ENCODE measurements around the gene SPOCK1. TPM values are rescaled to one million over a fixed set of nuclear protein-coding genes. Genes with fewer than 3 reads are reported as not detected.

SPOCK1 gene
- total RNA-seq, 1 experiment from 2014 or later: 10.9 TPM

DNA sequence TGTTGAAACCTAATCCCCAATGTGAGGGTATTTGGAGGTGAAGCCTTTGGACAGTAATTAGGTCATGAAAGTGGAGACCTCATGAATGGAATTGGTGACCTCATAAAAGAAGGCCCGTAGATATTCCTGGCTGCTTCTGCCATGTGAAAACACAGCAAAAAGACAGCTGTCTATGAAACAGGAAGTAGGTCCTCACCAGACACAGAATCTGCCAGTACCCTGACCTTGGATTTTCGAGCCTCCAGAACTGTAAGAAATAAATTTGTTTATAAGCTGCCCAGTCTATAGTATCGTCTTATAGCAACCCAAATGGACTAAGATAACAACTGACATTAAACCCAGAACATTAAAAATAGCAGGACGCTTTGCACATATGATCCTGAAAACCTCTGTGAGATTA is 371.1 kb downstream of the SPOCK1 start:
- Histone ChIP-seq H2BK5ac (ENCODE audit: insufficient read length, low read length) (no peak overlapping the region), H3K79me2 (ENCODE audit: insufficient read depth, low read length) (no peaks in the 10 kb centered on the region), H3K23me2 (ENCODE audit: insufficient read length, low read depth, low read length, poor library complexity, severe bottlenecking) (no peaks in the 10 kb centered on the region), H4K5ac (ENCODE audit: insufficient read length, low read depth, low read length) (no peak overlapping the region), H2BK120ac (ENCODE audit: low read depth, low read length, poor library complexity, severe bottlenecking) (no peak overlapping the region), H4K20me1 (ENCODE audit: control insufficient read depth, insufficient read depth, insufficient read length) (no peaks in the 10 kb centered on the region), H2BK15ac (ENCODE audit: low read depth, low read length) (no peak overlapping the region), H2AK5ac (ENCODE audit: insufficient read length, low read length) (no peak overlapping the region), H3K56ac (ENCODE audit: insufficient read length, low read depth, low read length) (no peak overlapping the region), H3K23ac (ENCODE audit: insufficient read length, low read depth, low read length) (no peak overlapping the region), H2BK12ac (ENCODE audit: insufficient read length, low read depth, low read length) (no peak overlapping the region), H3K18ac (ENCODE audit: insufficient read length, low read depth, low read length) (no peak overlapping the region), H3K4ac (ENCODE audit: low read depth, low read length) (no peak overlapping the region), H3T11ph (ENCODE audit: low read length) (no peak overlapping the region), H2AFZ (ENCODE audit: low read length) (no peak overlapping the region), H3K27me3 (ENCODE audit: insufficient read depth, low read length) (no peaks in the 10 kb centered on the region), H3K14ac (ENCODE audit: insufficient read depth, low read length) (no peak overlapping the region), H3K27ac (ENCODE audit: insufficient read length, low read depth, low read length) (no peak overlapping the region), H3K9ac (ENCODE audit: extremely low read depth, insufficient read length, low read length) (no peak overlapping the region), H3K9me3 (ENCODE audit: control insufficient read depth, low read depth, low read length) (no peaks in the 10 kb centered on the region), H3K79me1 (ENCODE audit: insufficient read depth, low read depth, low read length, poor library complexity, severe bottlenecking) (no peaks in the 10 kb centered on the region), H4K91ac (ENCODE audit: insufficient read length, low read depth, low read length) (no peak overlapping the region), H4K8ac (replicated peaks; ENCODE audit: insufficient read length, low read depth, low read length) (no peak overlapping the region), H3K4me1 (ENCODE audit: insufficient read depth, low read length) (no peaks in the 10 kb centered on the region), H3K4me2 (ENCODE audit: insufficient read depth, insufficient read length, low read length) (no peak overlapping the region), H2BK20ac (ENCODE audit: low read depth, low read length, poor library complexity, severe bottlenecking) (no peak overlapping the region)
- Mint-ChIP-seq H3K27ac (no peak overlapping the region), H3K9me3 (peaks cover 9 to 10% of the 10 kb centered on the region in 2 experiments; a peak in 4 of 5 replicates), H3K4me1 (peaks cover 6 to 7% of the 10 kb centered on the region in 2 experiments), H3K4me3 (no peak overlapping the region), H3K27me3 (ENCODE audit: low read depth) (peaks cover 3% of the 10 kb centered on the region; the same call in 1 of the 2 replicates), H3K36me3 (ENCODE audit: insufficient read depth in 1 of 3, low read depth in 3 of 3) (peaks cover 0 to 14% (median 0%) of the 10 kb centered on the region in 3 experiments; a peak in 3 of 7 replicates)
- TF ChIP-seq, protein P1, sequence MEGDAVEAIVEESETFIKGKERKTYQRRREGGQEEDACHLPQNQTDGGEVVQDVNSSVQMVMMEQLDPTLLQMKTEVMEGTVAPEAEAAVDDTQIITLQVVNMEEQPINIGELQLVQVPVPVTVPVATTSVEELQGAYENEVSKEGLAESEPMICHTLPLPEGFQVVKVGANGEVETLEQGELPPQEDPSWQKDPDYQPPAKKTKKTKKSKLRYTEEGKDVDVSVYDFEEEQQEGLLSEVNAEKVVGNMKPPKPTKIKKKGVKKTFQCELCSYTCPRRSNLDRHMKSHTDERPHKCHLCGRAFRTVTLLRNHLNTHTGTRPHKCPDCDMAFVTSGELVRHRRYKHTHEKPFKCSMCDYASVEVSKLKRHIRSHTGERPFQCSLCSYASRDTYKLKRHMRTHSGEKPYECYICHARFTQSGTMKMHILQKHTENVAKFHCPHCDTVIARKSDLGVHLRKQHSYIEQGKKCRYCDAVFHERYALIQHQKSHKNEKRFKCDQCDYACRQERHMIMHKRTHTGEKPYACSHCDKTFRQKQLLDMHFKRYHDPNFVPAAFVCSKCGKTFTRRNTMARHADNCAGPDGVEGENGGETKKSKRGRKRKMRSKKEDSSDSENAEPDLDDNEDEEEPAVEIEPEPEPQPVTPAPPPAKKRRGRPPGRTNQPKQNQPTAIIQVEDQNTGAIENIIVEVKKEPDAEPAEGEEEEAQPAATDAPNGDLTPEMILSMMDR (conservative IDR thresholded peaks at IDR 0.05): no peak
- no CpG with 5 or more reads among the region's 4 CpGs for WGBS (ENCODE audit: extremely low coverage, insufficient read length, low lambda C conversion rate)
- DNase-seq: no peak

Data from H9 (cell line).